HFF-Myc (cell line): ENCODE measurements around the gene APEH.
"Not testable (repeated sequence)": the region's sequence is repeated elsewhere in the genome, so short reads cannot be mapped to it uniquely, and the experiment has no call there.

ENCODE experiments used
- DNase-seq: peaks from one replicate; pipeline ENCODE4 v3.0.0-alpha.2; 2011; ENCODE audit warnings: low read depth; ENCODE audit errors: extremely low read depth
- H3K4me3 ChIP-seq: replicated peaks from 2 replicates; pipeline ENCODE4 v1.5.1; 2011; ENCODE audit warnings: low read depth, mild to moderate bottlenecking, control low read depth, low read length
- CTCF ChIP-seq: IDR thresholded peaks from 2 replicates; pipeline ENCODE4 v1.5.1; 2012; ENCODE audit warnings: mild to moderate bottlenecking, low read depth, low read length, control low read depth; ENCODE audit errors: missing control alignments

APEH gene

GRCh38 chr3:49681232-49681522 is 7.0 kb downstream of the APEH start:
- TF ChIP-seq CTCF: no peak

GRCh38 chr3:49681543-49681942 is 7.4 kb downstream of the APEH start:
- H3K4me3 ChIP-seq: no peak overlapping the region
- DNase-seq: no peak
- no peak for TF ChIP-seq CTCF

More at GRCh38 chr3:49681232-49681522, 7.0 kb downstream of the APEH start:
- DNase-seq: no peak
- no peak overlapping the region for H3K4me3 ChIP-seq

DNA sequence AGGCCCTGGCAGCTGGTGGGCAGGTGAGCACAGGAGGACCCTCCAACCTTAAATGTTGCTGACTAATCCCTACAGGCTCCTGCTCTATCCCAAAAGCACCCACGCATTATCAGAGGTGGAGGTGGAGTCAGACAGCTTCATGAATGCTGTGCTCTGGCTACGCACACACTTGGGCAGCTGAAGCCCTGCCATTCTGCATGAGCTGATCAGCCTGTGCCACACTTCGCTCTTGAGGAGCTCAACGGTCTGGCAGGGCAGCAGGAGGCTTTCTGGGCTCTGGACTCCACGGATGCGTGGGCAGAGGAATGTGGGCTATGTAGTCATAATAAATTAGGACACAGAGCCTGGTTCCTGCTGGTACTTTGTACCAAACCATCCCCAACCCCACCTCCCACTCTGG is 9.0 kb downstream of the APEH start:
- TF ChIP-seq CTCF: no peak
- DNase-seq: no peak
- no peak overlapping the region for H3K4me3 ChIP-seq

- not testable (repeated sequence) for H3K4me3 ChIP-seq, DNase-seq
These were observed 10.3 kb downstream of the APEH start for GRCh38 chr3:49684453-49684852.

DNA sequence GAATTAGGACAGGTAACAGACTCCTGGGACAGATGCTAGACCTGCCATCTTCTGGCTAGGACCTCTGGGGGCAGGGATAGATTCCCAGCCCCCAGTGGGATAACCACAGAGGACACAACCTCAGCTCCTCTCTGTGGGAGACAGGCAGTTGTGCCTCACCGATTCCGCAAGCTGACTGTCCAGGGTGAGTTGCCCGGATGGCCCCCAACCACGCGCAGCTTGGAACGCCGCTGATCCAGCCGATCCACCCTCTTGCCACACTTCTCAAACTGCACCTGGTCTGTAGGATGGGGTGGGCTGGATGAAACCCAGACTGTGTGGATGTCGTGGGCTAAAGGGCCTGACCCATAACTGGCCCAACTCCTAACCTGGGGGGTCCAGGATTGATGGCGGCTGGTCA is 11.0 kb downstream of the APEH start:
- not testable (repeated sequence) for DNase-seq, H3K4me3 ChIP-seq

DNA sequence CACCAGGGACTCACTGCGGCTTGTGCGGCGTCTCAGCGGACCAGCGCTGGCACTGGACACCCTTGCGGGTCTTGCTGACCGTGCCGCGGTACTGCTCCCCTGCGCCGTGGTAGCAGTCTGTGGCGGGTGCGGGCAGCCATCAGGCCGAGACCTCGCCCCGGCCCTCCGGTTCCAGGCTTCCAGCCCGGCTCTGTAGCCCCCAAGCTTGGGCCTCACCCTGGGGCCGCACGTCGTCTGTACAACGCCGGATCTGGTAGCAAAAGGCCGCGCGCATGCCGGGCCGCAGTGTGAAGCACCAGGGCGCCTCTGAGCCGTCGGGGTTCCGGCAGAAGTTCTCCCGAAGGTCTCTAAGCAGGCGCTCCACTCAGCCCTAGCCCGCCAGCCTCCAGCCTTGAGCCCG is 11.7 kb downstream of the APEH start:
- DNase-seq, H3K4me3 ChIP-seq: not testable (repeated sequence)

- H3K4me3 ChIP-seq: peak overlapping the region; percentile 15
These were observed 12.2 kb downstream of the APEH start for GRCh38 chr3:49686346-49686745.

GRCh38 chr3:49686769-49687423 is 12.7 kb downstream of the APEH start:
- not testable (repeated sequence) for DNase-seq
- peak overlapping the region; percentile 15 for H3K4me3 ChIP-seq

More at GRCh38 chr3:49686346-49686745, 12.2 kb downstream of the APEH start:
- DNase-seq: not testable (repeated sequence)

- DNase-seq, H3K4me3 ChIP-seq: not testable (repeated sequence)
These were observed 13.3 kb downstream of the APEH start for GRCh38 chr3:49687424-49687795.

DNA sequence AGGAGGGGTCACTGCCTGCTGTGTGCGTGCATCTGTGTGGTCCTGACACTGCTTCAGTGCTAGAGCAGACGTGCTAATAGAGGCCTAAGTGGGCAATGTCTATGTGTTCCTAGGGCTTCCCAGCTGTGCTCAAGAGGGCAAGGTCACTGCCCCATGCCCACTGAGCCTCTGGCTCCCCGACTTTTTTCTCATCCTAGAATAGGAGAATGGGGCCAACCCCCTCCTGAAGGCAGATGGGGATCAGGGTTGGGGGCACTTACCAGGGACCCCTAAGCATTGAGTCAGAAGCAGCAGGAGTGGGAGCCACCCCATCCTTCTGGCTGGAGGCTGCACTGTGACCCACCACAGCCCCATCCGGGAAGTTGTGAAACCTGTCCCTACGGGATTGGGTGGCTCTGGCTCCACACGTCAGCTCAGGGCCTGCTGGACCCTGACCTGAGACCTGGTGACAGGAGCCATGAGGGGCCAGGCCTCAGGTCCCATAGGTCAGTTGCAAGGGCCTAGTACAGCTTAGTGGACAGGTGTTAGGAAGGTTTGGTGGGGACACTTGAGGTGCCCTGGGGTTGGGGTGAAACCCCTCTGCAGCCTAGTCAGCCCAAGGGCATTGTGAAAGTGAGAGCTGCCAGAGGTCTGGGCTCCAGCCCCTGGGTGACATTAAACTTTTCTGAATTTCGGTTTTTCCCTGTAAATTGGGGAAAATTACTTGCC is 14.3 kb downstream of the APEH start:
- peak overlapping the region; percentile 93 for H3K4me3 ChIP-seq
- not testable (repeated sequence) for DNase-seq
